AML-193 (cell line): ENCODE data around the gene CEP350.
A peak's percentile ranks its signal among the peaks of the same experiment; 100 is the strongest.
"Not testable (repeated sequence)": the region's sequence is repeated elsewhere in the genome, so short reads cannot be mapped to it uniquely, and the experiment has no call there.

Experiments
- DNase-seq, 2 experiments: peaks; one replicate each; lab custom pipeline; 2025; lab: John Stamatoyannopoulos, UW

The CEP350 gene

GRCh38 chr1:179939941-179940340 is 14.7 kb upstream of the CEP350 start:
- DNase-seq, result no peak

GRCh38 chr1:179941454-179941853 is 13.2 kb upstream of the CEP350 start:
- no peak for DNase-seq

- no peak for DNase-seq
These were observed 4.0 kb upstream of the CEP350 start for GRCh38 chr1:179950651-179951050.

GRCh38 chr1:179951383-179952144 is 3.0 kb upstream of the CEP350 start:
- DNase-seq, result peak in 1 of 2 experiments; percentile 39

- peak; percentile 73 to 74 for DNase-seq
These were observed 2.4 kb upstream of the CEP350 start for GRCh38 chr1:179952186-179952585.

- peak; percentile 69 to 76 for DNase-seq
These were observed 577 bp upstream of the CEP350 start for GRCh38 chr1:179953974-179954492.

- peak in 1 of 2 experiments; percentile 42 for DNase-seq
These were observed 674 bp downstream of the CEP350 start for GRCh38 chr1:179955287-179955680.

GRCh38 chr1:179955731-179956130 is 1.1 kb downstream of the CEP350 start:
- DNase-seq, result peak; percentile 52 to 55

- DNase-seq, result no peak
These were observed 3.7 kb downstream of the CEP350 start for GRCh38 chr1:179958359-179958758.

- DNase-seq, result not testable (repeated sequence)
These were observed 7.6 kb downstream of the CEP350 start for GRCh38 chr1:179962168-179962567.

- no peak for DNase-seq
These were observed 11.9 kb downstream of the CEP350 start for GRCh38 chr1:179966551-179966950.

- no peak for DNase-seq
These were observed 13.8 kb downstream of the CEP350 start for GRCh38 chr1:179968284-179968993.

- DNase-seq, result no peak
These were observed 14.6 kb downstream of the CEP350 start for GRCh38 chr1:179968994-179969919.

- no peak for DNase-seq
These were observed 15.4 kb downstream of the CEP350 start for GRCh38 chr1:179969962-179970361.

- DNase-seq, result no peak
These were observed 17.2 kb downstream of the CEP350 start for GRCh38 chr1:179971563-179972496.

GRCh38 chr1:179973198-179974110 is 18.8 kb downstream of the CEP350 start:
- DNase-seq, result no peak

- DNase-seq, result no peak
These were observed 22.5 kb downstream of the CEP350 start for GRCh38 chr1:179976970-179977651.

GRCh38 chr1:179978199-179979079 is 23.8 kb downstream of the CEP350 start:
- DNase-seq, result no peak
